ENCODE results near the gene FBXW12. TPM values are rescaled to one million over a fixed set of nuclear protein-coding genes. Genes with fewer than 3 reads are reported as not detected.
"Not testable (repeated sequence)": the region's sequence is repeated elsewhere in the genome, so short reads cannot be mapped to it uniquely, and the experiment has no call there.

FBXW12 gene
- not detected for total RNA-seq

GRCh38 chr3:48371651-48372376, at the start of gene FBXW12:
TSS of gene FBXW12 (plus strand) at chr3:48372219. CDS start at chr3:48372768, 549 bp downstream.
- no peak for ATAC-seq

- ATAC-seq, result not testable (repeated sequence)
Measured at GRCh38 chr3:48331706-48332435, 40.1 kb upstream of the FBXW12 start.

GRCh38 chr3:48333346-48334245, 38.4 kb upstream of the FBXW12 start, which contains the start of gene SPINK8:
TSS of gene SPINK8 (minus strand) at chr3:48333661. CDS start at chr3:48328341, 5,320 bp downstream.
- not testable (repeated sequence) for ATAC-seq

- no peak for ATAC-seq
Measured at GRCh38 chr3:48334605-48335004, 37.4 kb upstream of the FBXW12 start.

- ATAC-seq, result not testable (repeated sequence)
Measured at GRCh38 chr3:48335286-48335685, 36.7 kb upstream of the FBXW12 start.

- peak; percentile 62 for ATAC-seq
Measured at GRCh38 chr3:48337536-48337935, 34.5 kb upstream of the FBXW12 start.

GRCh38 chr3:48338635-48339034, 33.4 kb upstream of the FBXW12 start:
- no peak for ATAC-seq

GRCh38 chr3:48343432-48343831, 28.6 kb upstream of the FBXW12 start:
- ATAC-seq, result no peak

GRCh38 chr3:48344867-48345507, 27.0 kb upstream of the FBXW12 start:
- no peak for ATAC-seq

GRCh38 chr3:48345946-48346572, 26.0 kb upstream of the FBXW12 start:
- no peak for ATAC-seq

- ATAC-seq, result no peak
Measured at GRCh38 chr3:48347500-48347899, 24.5 kb upstream of the FBXW12 start.

- ATAC-seq, result no peak
Measured at GRCh38 chr3:48352546-48352945, 19.5 kb upstream of the FBXW12 start.

GRCh38 chr3:48353987-48354386, 18.0 kb upstream of the FBXW12 start:
- no peak for ATAC-seq

- peak; percentile 55 for ATAC-seq
Measured at GRCh38 chr3:48356419-48356818, 15.6 kb upstream of the FBXW12 start.

GRCh38 chr3:48361928-48362327, 10.1 kb upstream of the FBXW12 start:
- ATAC-seq, result no peak

GRCh38 chr3:48364840-48365239, 7.2 kb upstream of the FBXW12 start:
- no peak for ATAC-seq

- ATAC-seq, result no peak
Measured at GRCh38 chr3:48367201-48367600, 4.8 kb upstream of the FBXW12 start.

GRCh38 chr3:48369693-48370332, 2.2 kb upstream of the FBXW12 start:
- ATAC-seq, result no peak

- ATAC-seq, result no peak
Measured at GRCh38 chr3:48370333-48370713, 1.7 kb upstream of the FBXW12 start.

GRCh38 chr3:48372377-48372770, 355 bp downstream of the FBXW12 start:
- ATAC-seq, result no peak

GRCh38 chr3:48372862-48373435, 930 bp downstream of the FBXW12 start:
- ATAC-seq, result no peak

All from esophagus mucosa (tissue), 1 donor.